Naive thymus-derived CD4-positive, alpha-beta T cell (primary cell): ENCODE measurements around the gene OVAAL. TPM values are rescaled to one million over a fixed set of nuclear protein-coding genes. Genes with fewer than 3 reads are reported as not detected.
"Not testable (repeated sequence)": the region's sequence is repeated elsewhere in the genome, so short reads cannot be mapped to it uniquely, and the experiment has no call there.

ENCODE experiments used
- ATAC-seq: fragments of 150-1000 bp; cut with Tn5 transposase; 2 replicates; pipeline ENCODE4 v1.10.0; 2021; ENCODE audit warnings: mild to moderate bottlenecking, moderate library complexity
- CTCF ChIA-PET: fragments of 350-600 bp; sonication (Branson Sonifier 250); formaldehyde crosslinking; loops from one replicate; lab custom pipeline; 2021; ENCODE audit warnings: antibody characterized with exemption; lab: Charles Lee
- POLR2A ChIA-PET: fragments of 350-600 bp; sonication (Branson Sonifier 250); formaldehyde crosslinking; loops from one replicate; lab custom pipeline; 2021; ENCODE audit warnings: antibody characterized with exemption, inconsistent platforms; lab: Charles Lee
- DNase-seq, 9 donors: peaks; one replicate each; pipeline versions ENCODE4 v3.0.0 to v3.0.0-alpha.2; 2020 to 2022; ENCODE audit warnings: mixed read lengths in 1 of 9
- H3K27ac ChIP-seq: one replicate; pipeline ENCODE4 v1.7.0; 2013; ENCODE audit warnings: mild to moderate bottlenecking, low read depth, low read length, moderate library complexity
- H3K27me3 ChIP-seq, 2 donors: one replicate each; pipeline ENCODE4 v1.7.0; 2013; ENCODE audit warnings: low read length in 2 of 2, mild to moderate bottlenecking in 2 of 2, moderate library complexity in 2 of 2; ENCODE audit not compliant: control insufficient read depth in 2 of 2, insufficient read depth in 2 of 2
- H3K36me3 ChIP-seq, 3 experiments: 1 replicate in 2 of 3; 2 replicates in 1 of 3; pipeline ENCODE4 v1.7.0; 2013; ENCODE audit warnings: low read length in 3 of 3, mild to moderate bottlenecking in 3 of 3, moderate library complexity in 1 of 3; ENCODE audit not compliant: insufficient read depth in 3 of 3, control insufficient read depth in 2 of 3
- H3K4me1 ChIP-seq, 2 donors: one replicate each; pipeline ENCODE4 v1.7.0; 2013; ENCODE audit warnings: low read length in 2 of 2, mild to moderate bottlenecking in 2 of 2, moderate library complexity in 1 of 2; ENCODE audit not compliant: control insufficient read depth in 2 of 2, insufficient read depth in 2 of 2
- H3K4me3 ChIP-seq: 2 replicates; pipeline ENCODE4 v1.7.0; 2013; ENCODE audit warnings: mild to moderate bottlenecking, low read length
- H3K9me3 ChIP-seq, 3 experiments: 1 replicate in 2 of 3; 2 replicates in 1 of 3; pipeline ENCODE4 v1.7.0; 2013; ENCODE audit warnings: low read length in 3 of 3; ENCODE audit not compliant: control insufficient read depth in 2 of 3
- H3K27ac Mint-ChIP-seq, 9 donors: one replicate each; pipeline ENCODE4 v1.8.0; 2020 to 2022; ENCODE audit warnings: mixed read lengths in 9 of 9, mild to moderate bottlenecking in 8 of 9, moderate library complexity in 5 of 9, inconsistent platforms in 2 of 9
- H3K27me3 Mint-ChIP-seq, 5 donors: one replicate each; pipeline ENCODE4 v1.8.0; 2021 to 2022; ENCODE audit warnings: mixed read lengths in 5 of 5, mild to moderate bottlenecking in 1 of 5
- H3K36me3 Mint-ChIP-seq, 5 donors: one replicate each; pipeline ENCODE4 v1.8.0; 2020 to 2022; ENCODE audit warnings: mixed read lengths in 5 of 5, mild to moderate bottlenecking in 3 of 5, inconsistent platforms in 1 of 5
- H3K4me1 Mint-ChIP-seq, 7 donors: one replicate each; pipeline ENCODE4 v1.8.0; 2020 to 2022; ENCODE audit warnings: mixed read lengths in 7 of 7, mild to moderate bottlenecking in 3 of 7, inconsistent platforms in 1 of 7
- H3K4me3 Mint-ChIP-seq, 10 donors: one replicate each; pipeline ENCODE4 v1.8.0; 2020 to 2022; ENCODE audit warnings: mild to moderate bottlenecking in 10 of 10, mixed read lengths in 10 of 10, moderate library complexity in 6 of 10, inconsistent platforms in 2 of 10
- H3K9me3 Mint-ChIP-seq, 11 donors: one replicate each; pipeline ENCODE4 v1.8.0; 2020 to 2022; ENCODE audit warnings: mixed read lengths in 11 of 11, mild to moderate bottlenecking in 4 of 11, inconsistent platforms in 1 of 11, moderate library complexity in 1 of 11
- intact Hi-C, 2 donors: fragments of 100-400 bp; cut with micrococcal nuclease; formaldehyde crosslinking; loops; one replicate each; pipeline ENCODE4 v1.15.1; 2023
- polyA plus RNA-seq, 2 donors: library from polyadenylated mRNA; unstranded; fragments of 300-500 nt; fragmentation: Illumina TruSeq; gene quantifications; one replicate each; pipeline ENCODE4 v1.2.3, GENCODE V29; 2021
- total RNA-seq, 6 experiments: library from RNA in 5 of 6; stranded (reverse) in 5 of 6; gene quantifications; 1 replicate in 5 of 6; 2 replicates in 1 of 6; pipeline ENCODE4 v1.2.3 and lab custom pipeline; 2021 to 2026

Gene OVAAL
- total and polyA plus RNA-seq, 7 experiments from 2014 or later: not detected

GRCh38 chr1:180545991-180546390, 12.8 kb upstream of the OVAAL start:
- H3K4me1 ChIP-seq: no peaks in the 10 kb centered on the region
- Mint-ChIP-seq H3K4me1 (no peaks in the 10 kb centered on the region), H3K27ac (no peak overlapping the region), H3K27me3 (peaks cover 0 to 3% (median 0%) of the 10 kb centered on the region in 5 donors), H3K4me3 (no peak overlapping the region), H3K36me3 (no peaks in the 10 kb centered on the region), H3K9me3 (no peaks in the 10 kb centered on the region)
- H3K36me3 ChIP-seq: no peaks in the 10 kb centered on the region
- no peak overlapping the region for H3K4me3 ChIP-seq
- intact Hi-C loops: no loop called here
- ATAC-seq: no peak
- CTCF ChIA-PET: interaction anchor here (1.5 kb wide), 1 partner anchor 13 kb away, joined by 5 read pairs; no protein-coding TSS in a partner anchor
- no peaks in the 10 kb centered on the region for H3K9me3 ChIP-seq
- POLR2A ChIA-PET: no interaction called here
- no peaks in the 10 kb centered on the region for H3K27me3 ChIP-seq
- no peak for DNase-seq
- H3K27ac ChIP-seq: no peak overlapping the region

DNA sequence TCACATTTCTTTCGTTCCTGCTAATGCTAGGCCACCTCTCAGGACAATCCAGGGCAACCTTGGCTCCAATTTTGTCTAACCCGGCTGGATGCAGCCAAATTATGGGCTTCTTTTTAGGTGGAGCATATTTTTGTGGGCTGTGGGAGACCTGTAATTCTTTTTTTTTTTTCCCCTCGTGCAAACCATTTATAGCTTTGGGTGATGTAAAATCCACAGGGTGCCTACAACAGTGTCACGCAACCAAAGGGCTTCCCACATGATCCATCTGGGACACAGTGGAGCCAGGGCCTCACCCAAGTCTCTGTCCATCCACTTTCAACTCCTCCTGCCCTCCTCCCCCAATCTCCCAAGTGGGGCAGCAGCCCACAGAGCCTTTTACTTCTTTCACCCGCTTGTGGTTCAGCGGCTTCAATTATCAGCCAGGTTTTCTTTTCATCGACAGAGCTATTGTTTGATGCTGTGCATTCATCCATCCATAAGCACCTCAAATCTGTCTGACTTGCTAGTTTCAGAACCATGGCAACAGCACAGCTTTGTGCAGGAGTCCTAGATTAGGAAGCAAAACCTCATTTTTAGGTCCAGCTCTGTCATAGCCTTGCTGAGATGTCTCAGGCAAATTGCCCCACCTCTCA, 10.0 kb upstream of the OVAAL start:
- CTCF ChIA-PET: no interaction called here

DNA sequence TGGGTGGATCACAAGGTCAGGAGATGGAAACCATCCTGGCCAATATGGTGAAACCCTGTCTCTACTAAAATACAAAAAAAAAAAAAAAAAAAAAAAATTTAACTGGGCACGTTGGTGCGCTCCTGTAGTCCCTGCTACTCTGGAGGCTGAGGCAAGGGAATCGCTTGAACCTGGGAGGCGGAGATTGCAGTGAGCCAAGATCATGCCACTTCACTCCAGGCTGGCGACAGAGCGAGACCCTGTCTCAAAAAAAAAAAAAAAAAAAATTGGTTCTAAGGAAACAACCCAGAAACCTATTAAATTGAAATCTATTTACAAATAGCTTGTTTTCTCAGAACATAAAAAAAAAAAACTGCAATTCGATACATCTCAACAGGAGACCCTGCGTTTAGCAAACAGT, 9.0 kb upstream of the OVAAL start:
- H3K9me3 ChIP-seq, intact Hi-C loops, H3K27me3 ChIP-seq, H3K4me3 ChIP-seq, DNase-seq, H3K4me1 ChIP-seq, H3K4me3 Mint-ChIP-seq, H3K27ac Mint-ChIP-seq, H3K4me1 Mint-ChIP-seq, H3K36me3 ChIP-seq, POLR2A ChIA-PET, H3K27ac ChIP-seq, H3K9me3 Mint-ChIP-seq, CTCF ChIA-PET, H3K36me3 Mint-ChIP-seq, ATAC-seq: not testable (repeated sequence)
- H3K27me3 Mint-ChIP-seq: peaks cover 0 to 13% (median 0%) of the 10 kb centered on the region in 5 donors

More for the DNA sequence above, 10.0 kb upstream of the OVAAL start:
- no peaks in the 10 kb centered on the region for H3K36me3 Mint-ChIP-seq
- Histone ChIP-seq H3K9me3 (no peaks in the 10 kb centered on the region), H3K27ac (no peak overlapping the region), H3K36me3 (no peaks in the 10 kb centered on the region), H3K4me3 (no peak overlapping the region), H3K4me1 (no peaks in the 10 kb centered on the region), H3K27me3 (no peaks in the 10 kb centered on the region)
- no peaks in the 10 kb centered on the region for H3K4me1 Mint-ChIP-seq
- no peak overlapping the region for H3K27ac Mint-ChIP-seq
- no peak for ATAC-seq
- POLR2A ChIA-PET: interaction anchor here (0.6 kb wide), 1 partner anchor 12 kb away, joined by 3 read pairs; no protein-coding TSS in a partner anchor
- H3K9me3 Mint-ChIP-seq: no peaks in the 10 kb centered on the region
- H3K27me3 Mint-ChIP-seq: peaks cover 0 to 11% (median 0%) of the 10 kb centered on the region in 5 donors
- intact Hi-C loops: no loop called here
- no peak for DNase-seq
- H3K4me3 Mint-ChIP-seq: no peak overlapping the region

GRCh38 chr1:180550241-180550640, 8.5 kb upstream of the OVAAL start:
- Histone ChIP-seq H3K27me3 (no peaks in the 10 kb centered on the region), H3K9me3 (no peaks in the 10 kb centered on the region), H3K36me3 (no peaks in the 10 kb centered on the region), H3K27ac (no peak overlapping the region), H3K4me3 (no peak overlapping the region), H3K4me1 (no peaks in the 10 kb centered on the region)
- no peak overlapping the region for H3K27ac Mint-ChIP-seq
- no peaks in the 10 kb centered on the region for H3K4me1 Mint-ChIP-seq
- DNase-seq: no peak
- no peaks in the 10 kb centered on the region for H3K9me3 Mint-ChIP-seq
- H3K27me3 Mint-ChIP-seq: peaks cover 0 to 13% (median 0%) of the 10 kb centered on the region in 5 donors
- H3K36me3 Mint-ChIP-seq: no peaks in the 10 kb centered on the region
- CTCF ChIA-PET: interaction anchor here (0.6 kb wide), 1 partner anchor 13 kb away, joined by 3 read pairs; no protein-coding TSS in a partner anchor
- intact Hi-C loops: no loop called here
- ATAC-seq: no peak
- POLR2A ChIA-PET: no interaction called here
- H3K4me3 Mint-ChIP-seq: no peak overlapping the region

DNA sequence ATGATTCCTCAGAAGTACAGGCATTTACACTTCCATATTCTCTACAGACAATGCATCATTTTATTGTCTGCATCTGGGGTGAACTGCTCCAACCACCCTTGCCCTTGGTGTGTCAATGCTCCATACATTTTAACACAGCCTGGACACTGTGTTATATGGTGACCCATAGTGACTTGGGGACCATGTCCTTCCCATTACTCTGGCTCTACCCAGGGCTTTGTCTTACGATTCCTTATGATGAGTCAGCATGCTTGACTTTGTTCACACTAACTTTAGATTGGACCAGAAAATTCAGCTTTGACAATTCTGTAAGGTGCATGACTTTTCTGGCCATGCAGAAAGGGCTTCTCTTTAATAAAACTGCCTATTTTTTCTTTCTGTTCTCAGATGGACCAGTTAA, 6.8 kb upstream of the OVAAL start:
- no peak overlapping the region for H3K4me3 Mint-ChIP-seq
- Histone ChIP-seq H3K36me3 (no peaks in the 10 kb centered on the region), H3K27me3 (no peaks in the 10 kb centered on the region), H3K4me3 (no peak overlapping the region), H3K27ac (no peak overlapping the region), H3K9me3 (no peaks in the 10 kb centered on the region), H3K4me1 (no peaks in the 10 kb centered on the region)
- intact Hi-C loops: no loop called here
- POLR2A ChIA-PET: no interaction called here
- H3K36me3 Mint-ChIP-seq: no peaks in the 10 kb centered on the region
- no peaks in the 10 kb centered on the region for H3K4me1 Mint-ChIP-seq
- H3K27me3 Mint-ChIP-seq: peaks cover 0 to 22% (median 0%) of the 10 kb centered on the region in 5 donors
- H3K27ac Mint-ChIP-seq: no peak overlapping the region
- ATAC-seq (no peak), DNase-seq (no peak)
- CTCF ChIA-PET: interaction anchor here (0.6 kb wide), 1 partner anchor 310 kb away, joined by 3 read pairs; no protein-coding TSS in a partner anchor
- H3K9me3 Mint-ChIP-seq: no peaks in the 10 kb centered on the region

GRCh38 chr1:180553046-180553445, 5.7 kb upstream of the OVAAL start:
- intact Hi-C loops, H3K4me1 Mint-ChIP-seq, H3K36me3 ChIP-seq, H3K4me1 ChIP-seq, H3K27me3 ChIP-seq, H3K9me3 Mint-ChIP-seq, H3K27ac Mint-ChIP-seq, DNase-seq, H3K4me3 Mint-ChIP-seq, H3K36me3 Mint-ChIP-seq, ATAC-seq, H3K4me3 ChIP-seq, H3K9me3 ChIP-seq, H3K27ac ChIP-seq, POLR2A ChIA-PET: not testable (repeated sequence)
- CTCF ChIA-PET: interaction anchor here (0.6 kb wide), 1 partner anchor 297 kb away, joined by 3 read pairs; no protein-coding TSS in a partner anchor
- H3K27me3 Mint-ChIP-seq: peaks cover 0 to 26% (median 0%) of the 10 kb centered on the region in 5 donors

DNA sequence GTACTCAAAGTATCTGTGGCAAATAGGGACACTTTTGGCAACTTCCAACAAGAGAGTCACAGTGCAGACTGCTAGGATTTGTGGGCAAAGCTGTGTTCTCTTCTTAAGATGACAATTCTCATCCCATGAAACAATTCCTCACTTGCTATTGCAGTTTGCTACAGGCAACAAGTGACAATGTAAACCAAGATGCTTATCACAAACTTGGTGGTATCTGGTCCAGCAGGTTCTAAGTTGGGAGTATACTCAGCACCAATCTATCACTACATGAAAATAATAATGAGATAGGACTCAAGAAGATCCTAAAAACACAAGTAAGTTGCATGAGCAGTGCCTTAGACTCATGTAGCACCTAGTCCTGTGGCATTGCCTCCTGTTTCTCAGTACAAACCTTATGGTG, 3.4 kb upstream of the OVAAL start:
- Histone ChIP-seq H3K27me3 (no peaks in the 10 kb centered on the region), H3K9me3 (no peaks in the 10 kb centered on the region), H3K27ac (no peak overlapping the region), H3K4me1 (no peaks in the 10 kb centered on the region), H3K36me3 (no peaks in the 10 kb centered on the region), H3K4me3 (no peak overlapping the region)
- intact Hi-C loops: no loop called here
- peaks cover 0 to 34% (median 7%) of the 10 kb centered on the region in 5 donors for H3K27me3 Mint-ChIP-seq
- no peak overlapping the region for H3K4me3 Mint-ChIP-seq
- ATAC-seq: no peak
- ChIA-PET POLR2A (no interaction called here), CTCF (interaction anchor here (0.6 kb wide), 1 partner anchor 21 kb away, joined by 4 read pairs; no protein-coding TSS in a partner anchor)
- peaks cover 0 to 2% (median 0%) of the 10 kb centered on the region in 11 donors for H3K9me3 Mint-ChIP-seq
- H3K27ac Mint-ChIP-seq: no peak overlapping the region
- no peak for DNase-seq
- no peaks in the 10 kb centered on the region for H3K36me3 Mint-ChIP-seq
- no peaks in the 10 kb centered on the region for H3K4me1 Mint-ChIP-seq
